Activated T-cell treated with anti-CD3 and anti-CD28 coated beads, Interleukin-2, amount 50 U/mL, for 24 hours (primary cell): ENCODE measurements around the gene BCL2.

Experiments
- DNase-seq: peaks from one replicate; pipeline ENCODE4 v3.0.0-alpha.2; 2020
- H3K27ac Mint-ChIP-seq: 2 replicates; pipeline ENCODE4 v1.8.0; 2020; ENCODE audit warnings: mild to moderate bottlenecking, mixed read lengths
- H3K27me3 Mint-ChIP-seq: 2 replicates; pipeline ENCODE4 v1.8.0; 2020; ENCODE audit warnings: mixed read lengths
- H3K36me3 Mint-ChIP-seq: 2 replicates; pipeline ENCODE4 v1.8.0; 2020; ENCODE audit warnings: low read depth, mixed read lengths
- H3K4me1 Mint-ChIP-seq: 2 replicates; pipeline ENCODE4 v1.8.0; 2020; ENCODE audit warnings: low read depth, mixed read lengths
- H3K4me3 Mint-ChIP-seq: 2 replicates; pipeline ENCODE4 v1.8.0; 2020; ENCODE audit warnings: mild to moderate bottlenecking, moderate library complexity, mixed read lengths
- H3K9me3 Mint-ChIP-seq: 2 replicates; pipeline ENCODE4 v1.8.0; 2020; ENCODE audit warnings: mixed read lengths

Gene BCL2

GRCh38 chr18:63318889-63319382 lies 633 bp downstream of the BCL2 start:
- Mint-ChIP-seq H3K27ac (peak overlapping the region; percentile 98), H3K36me3 (peaks cover 55% of the 10 kb centered on the region), H3K27me3 (no peaks in the 10 kb centered on the region), H3K9me3 (no peaks in the 10 kb centered on the region), H3K4me1 (peaks cover 49% of the 10 kb centered on the region), H3K4me3 (peak overlapping the region; percentile 98)
- DNase-seq = no peak

- peak overlapping the region; percentile 98 for H3K4me3 Mint-ChIP-seq
- H3K36me3 Mint-ChIP-seq = peaks cover 62% of the 10 kb centered on the region
- no peaks in the 10 kb centered on the region for H3K9me3 Mint-ChIP-seq
- peaks cover 56% of the 10 kb centered on the region for H3K4me1 Mint-ChIP-seq
- peak; percentile 87 for DNase-seq
- peak overlapping the region; percentile 98 for H3K27ac Mint-ChIP-seq
- no peaks in the 10 kb centered on the region for H3K27me3 Mint-ChIP-seq
Observed at GRCh38 chr18:63317982-63318888, 1.3 kb downstream of the BCL2 start.

- Mint-ChIP-seq H3K4me3 (peak overlapping the region; percentile 98), H3K36me3 (peaks cover 68% of the 10 kb centered on the region), H3K27ac (peak overlapping the region; percentile 95)
Observed at GRCh38 chr18:63317556-63317946, 2.0 kb downstream of the BCL2 start.

GRCh38 chr18:63316612-63317555 lies 2.7 kb downstream of the BCL2 start:
- Mint-ChIP-seq H3K36me3 (peaks cover 74% of the 10 kb centered on the region), H3K9me3 (no peaks in the 10 kb centered on the region), H3K4me1 (peaks cover 57% of the 10 kb centered on the region), H3K4me3 (peak overlapping the region; percentile 98), H3K27ac (peak overlapping the region; percentile 95), H3K27me3 (no peaks in the 10 kb centered on the region)
- no peak for DNase-seq

More at GRCh38 chr18:63317556-63317946, 2.0 kb downstream of the BCL2 start:
- DNase-seq = no peak
- Mint-ChIP-seq H3K27me3 (no peaks in the 10 kb centered on the region), H3K9me3 (no peaks in the 10 kb centered on the region), H3K4me1 (peaks cover 57% of the 10 kb centered on the region)

GRCh38 chr18:63315876-63316275 lies 3.7 kb downstream of the BCL2 start:
- peak overlapping the region; percentile 95 for H3K27ac Mint-ChIP-seq
- H3K4me3 Mint-ChIP-seq = peak overlapping the region; percentile 98
- peaks cover 81% of the 10 kb centered on the region for H3K36me3 Mint-ChIP-seq
- DNase-seq = no peak
- no peaks in the 10 kb centered on the region for H3K27me3 Mint-ChIP-seq
- H3K9me3 Mint-ChIP-seq = no peaks in the 10 kb centered on the region
- peaks cover 61% of the 10 kb centered on the region for H3K4me1 Mint-ChIP-seq

GRCh38 chr18:63315131-63315662 lies 4.4 kb downstream of the BCL2 start:
- peak overlapping the region; percentile 98 for H3K4me3 Mint-ChIP-seq
- H3K9me3 Mint-ChIP-seq = no peaks in the 10 kb centered on the region
- peaks cover 66% of the 10 kb centered on the region for H3K4me1 Mint-ChIP-seq
- H3K36me3 Mint-ChIP-seq = peaks cover 85% of the 10 kb centered on the region
- peak overlapping the region; percentile 95 for H3K27ac Mint-ChIP-seq
- DNase-seq = no peak
- no peaks in the 10 kb centered on the region for H3K27me3 Mint-ChIP-seq

- Mint-ChIP-seq H3K36me3 (peaks cover 87% of the 10 kb centered on the region), H3K4me1 (peaks cover 74% of the 10 kb centered on the region), H3K27me3 (no peaks in the 10 kb centered on the region), H3K4me3 (peak overlapping the region; percentile 98), H3K9me3 (no peaks in the 10 kb centered on the region), H3K27ac (peak overlapping the region; percentile 95)
- no peak for DNase-seq
Observed at GRCh38 chr18:63314062-63314790, 5.3 kb downstream of the BCL2 start.

GRCh38 chr18:63313396-63313917 lies 6.1 kb downstream of the BCL2 start:
- Mint-ChIP-seq H3K9me3 (no peaks in the 10 kb centered on the region), H3K36me3 (peaks cover 84% of the 10 kb centered on the region), H3K27me3 (no peaks in the 10 kb centered on the region), H3K27ac (peak overlapping the region; percentile 95), H3K4me1 (peaks cover 79% of the 10 kb centered on the region), H3K4me3 (peak overlapping the region; percentile 98)
- no peak for DNase-seq

GRCh38 chr18:63312737-63313395 lies 6.7 kb downstream of the BCL2 start:
- Mint-ChIP-seq H3K9me3 (no peaks in the 10 kb centered on the region), H3K4me3 (peak overlapping the region; percentile 98), H3K27ac (peak overlapping the region; percentile 95), H3K27me3 (no peaks in the 10 kb centered on the region), H3K4me1 (peaks cover 85% of the 10 kb centered on the region), H3K36me3 (peaks cover 84% of the 10 kb centered on the region)
- no peak for DNase-seq

- Mint-ChIP-seq H3K36me3 (peaks cover 84% of the 10 kb centered on the region), H3K27ac (peak overlapping the region; percentile 95)
Observed at GRCh38 chr18:63312019-63312409, 7.6 kb downstream of the BCL2 start.

GRCh38 chr18:63311118-63312018 lies 8.2 kb downstream of the BCL2 start:
- H3K4me3 Mint-ChIP-seq = no peak overlapping the region
- no peaks in the 10 kb centered on the region for H3K9me3 Mint-ChIP-seq
- no peak for DNase-seq
- H3K27me3 Mint-ChIP-seq = no peaks in the 10 kb centered on the region
- peaks cover 84% of the 10 kb centered on the region for H3K36me3 Mint-ChIP-seq
- peaks cover 92% of the 10 kb centered on the region for H3K4me1 Mint-ChIP-seq
- H3K27ac Mint-ChIP-seq = peak overlapping the region; percentile 95

More at GRCh38 chr18:63312019-63312409, 7.6 kb downstream of the BCL2 start:
- no peaks in the 10 kb centered on the region for H3K9me3 Mint-ChIP-seq
- no peak for DNase-seq
- peaks cover 92% of the 10 kb centered on the region for H3K4me1 Mint-ChIP-seq
- H3K4me3 Mint-ChIP-seq = peak overlapping the region; percentile 21
- H3K27me3 Mint-ChIP-seq = no peaks in the 10 kb centered on the region

GRCh38 chr18:63309422-63309821 lies 10.1 kb downstream of the BCL2 start:
- Mint-ChIP-seq H3K4me3 (no peak overlapping the region), H3K36me3 (peaks cover 81% of the 10 kb centered on the region), H3K27ac (peak overlapping the region; percentile 27), H3K27me3 (no peaks in the 10 kb centered on the region), H3K4me1 (peaks cover 90% of the 10 kb centered on the region), H3K9me3 (no peaks in the 10 kb centered on the region)
- DNase-seq = no peak
